ENCODE measurements around the gene BMPR2. TPM values are rescaled to one million over a fixed set of nuclear protein-coding genes. Genes with fewer than 3 reads are reported as not detected.

Gene BMPR2
- total and polyA plus RNA-seq, 2 of the 8 experiments (the other 6 are each of a cell fraction or from before 2014, with no cell fraction given): 5.5 to 19.8 TPM

DNA sequence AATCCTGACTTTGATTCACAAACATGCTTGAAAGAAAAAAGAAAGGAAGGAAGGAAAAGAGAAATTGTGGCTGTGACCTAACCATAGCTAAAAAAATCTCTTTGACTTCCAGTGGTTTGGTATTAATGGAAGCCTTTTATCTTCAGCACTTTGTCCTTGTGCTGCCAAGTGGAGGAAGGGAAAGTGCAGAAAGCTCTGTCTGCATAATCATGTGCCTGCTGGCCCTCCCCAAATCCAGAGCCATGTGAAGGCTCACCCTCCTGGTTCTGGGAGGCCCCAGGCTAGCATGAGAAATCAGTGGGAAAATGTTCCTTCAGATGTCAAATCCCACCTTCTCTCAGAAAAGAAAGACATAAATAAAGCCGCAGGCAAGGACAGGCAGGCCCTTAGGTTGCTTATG is 48.3 kb upstream of the BMPR2 start (continued):
- TF ChIP-seq SIN3A (conservative IDR thresholded peaks at IDR 0.05 in 1 of 2, IDR thresholded peaks at IDR 0.05 in 1 of 2; ENCODE audit: low read depth in 1 of 2, low read length in 2 of 2) (no peak), JUN (IDR thresholded peaks at IDR 0.05; ENCODE audit: low read depth, low read length) (no peak), TAF7 (optimal IDR thresholded peaks at IDR 0.05; ENCODE audit: borderline replicate concordance, low read depth, low read length) (no peak), CBX8 (IDR thresholded peaks at IDR 0.05; ENCODE audit: borderline replicate concordance, low read depth, low read length) (no peak), BRCA1 (IDR thresholded peaks at IDR 0.05; ENCODE audit: low read depth, low read length) (no peak), KDM5A (IDR thresholded peaks at IDR 0.05; ENCODE audit: low read length) (no peak), GABPA (IDR thresholded peaks at IDR 0.05; ENCODE audit: borderline replicate concordance, insufficient read depth, low read length) (no peak)
